DOHH2 (cell line): Measurements from ENCODE around the gene SUSD1.

Source experiments
- EZH2phosphoT487 ChIP-seq: fragments of 200-600 bp; sonication (generic); IDR thresholded peaks from 2 replicates; pipeline ENCODE4 v1.6.1; 2017; ENCODE audit warnings: borderline replicate concordance, mild to moderate bottlenecking, antibody characterized with exemption, low read length, moderate library complexity, mixed read lengths
- TF ChIP-seq, protein P1 (sequence below): fragments of 200-600 bp; sonication (generic); IDR thresholded peaks from one replicate; pipeline ENCODE4 v1.5.1; 2014; ENCODE audit warnings: antibody characterized with exemption, mild to moderate bottlenecking, low read depth, low read length; ENCODE audit not compliant: poor library complexity, severe bottlenecking

DNA sequence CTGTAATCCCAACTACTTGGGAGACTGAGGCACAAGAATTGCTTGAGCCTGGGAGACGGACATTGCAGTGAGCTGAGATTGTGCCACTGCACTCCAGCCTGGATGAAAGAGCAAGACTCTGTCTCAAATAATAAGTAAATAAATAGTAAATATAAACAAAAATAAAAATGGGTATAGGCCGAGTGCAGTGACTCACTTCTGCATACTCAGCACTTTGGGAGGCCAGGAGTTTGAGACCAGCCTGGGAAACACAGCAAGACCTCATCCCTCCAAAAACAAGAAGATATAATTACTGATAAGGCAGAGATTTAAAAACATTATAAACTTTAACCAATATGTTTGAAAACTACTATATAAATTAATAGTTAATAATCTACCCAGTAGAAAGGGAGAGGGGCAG, 37.8 kb upstream of the SUSD1 start:
- TF ChIP-seq, protein P1, sequence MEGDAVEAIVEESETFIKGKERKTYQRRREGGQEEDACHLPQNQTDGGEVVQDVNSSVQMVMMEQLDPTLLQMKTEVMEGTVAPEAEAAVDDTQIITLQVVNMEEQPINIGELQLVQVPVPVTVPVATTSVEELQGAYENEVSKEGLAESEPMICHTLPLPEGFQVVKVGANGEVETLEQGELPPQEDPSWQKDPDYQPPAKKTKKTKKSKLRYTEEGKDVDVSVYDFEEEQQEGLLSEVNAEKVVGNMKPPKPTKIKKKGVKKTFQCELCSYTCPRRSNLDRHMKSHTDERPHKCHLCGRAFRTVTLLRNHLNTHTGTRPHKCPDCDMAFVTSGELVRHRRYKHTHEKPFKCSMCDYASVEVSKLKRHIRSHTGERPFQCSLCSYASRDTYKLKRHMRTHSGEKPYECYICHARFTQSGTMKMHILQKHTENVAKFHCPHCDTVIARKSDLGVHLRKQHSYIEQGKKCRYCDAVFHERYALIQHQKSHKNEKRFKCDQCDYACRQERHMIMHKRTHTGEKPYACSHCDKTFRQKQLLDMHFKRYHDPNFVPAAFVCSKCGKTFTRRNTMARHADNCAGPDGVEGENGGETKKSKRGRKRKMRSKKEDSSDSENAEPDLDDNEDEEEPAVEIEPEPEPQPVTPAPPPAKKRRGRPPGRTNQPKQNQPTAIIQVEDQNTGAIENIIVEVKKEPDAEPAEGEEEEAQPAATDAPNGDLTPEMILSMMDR = no peak
- TF ChIP-seq EZH2phosphoT487 = no peak
